ENCODE results near the gene TLR2.

Gene TLR2

DNA sequence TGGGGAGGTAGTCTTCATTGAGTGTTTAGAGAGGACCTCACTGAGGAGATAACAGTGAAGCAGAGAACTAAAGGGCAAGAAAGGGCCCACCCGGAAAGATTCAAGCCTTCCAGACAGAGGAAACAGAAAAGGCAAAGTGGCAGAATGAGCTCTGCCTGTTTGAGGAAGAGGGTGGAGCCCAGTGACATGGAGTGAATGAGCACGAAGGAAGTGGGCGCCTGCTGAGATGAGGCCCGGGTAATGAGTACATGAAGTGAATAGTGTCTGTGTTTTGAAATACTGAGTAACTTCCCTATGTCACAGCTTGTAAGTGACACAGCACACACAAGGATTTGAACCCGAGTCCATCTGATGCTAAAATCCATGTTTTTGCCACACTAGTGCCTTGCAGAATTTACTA, 32.5 kb upstream of the TLR2 start:
- TF ChIP-seq, protein P1, sequence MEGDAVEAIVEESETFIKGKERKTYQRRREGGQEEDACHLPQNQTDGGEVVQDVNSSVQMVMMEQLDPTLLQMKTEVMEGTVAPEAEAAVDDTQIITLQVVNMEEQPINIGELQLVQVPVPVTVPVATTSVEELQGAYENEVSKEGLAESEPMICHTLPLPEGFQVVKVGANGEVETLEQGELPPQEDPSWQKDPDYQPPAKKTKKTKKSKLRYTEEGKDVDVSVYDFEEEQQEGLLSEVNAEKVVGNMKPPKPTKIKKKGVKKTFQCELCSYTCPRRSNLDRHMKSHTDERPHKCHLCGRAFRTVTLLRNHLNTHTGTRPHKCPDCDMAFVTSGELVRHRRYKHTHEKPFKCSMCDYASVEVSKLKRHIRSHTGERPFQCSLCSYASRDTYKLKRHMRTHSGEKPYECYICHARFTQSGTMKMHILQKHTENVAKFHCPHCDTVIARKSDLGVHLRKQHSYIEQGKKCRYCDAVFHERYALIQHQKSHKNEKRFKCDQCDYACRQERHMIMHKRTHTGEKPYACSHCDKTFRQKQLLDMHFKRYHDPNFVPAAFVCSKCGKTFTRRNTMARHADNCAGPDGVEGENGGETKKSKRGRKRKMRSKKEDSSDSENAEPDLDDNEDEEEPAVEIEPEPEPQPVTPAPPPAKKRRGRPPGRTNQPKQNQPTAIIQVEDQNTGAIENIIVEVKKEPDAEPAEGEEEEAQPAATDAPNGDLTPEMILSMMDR (IDR thresholded peaks at IDR 0.05; ENCODE audit: low read length), result no peak
- no peak for TF ChIP-seq EZH2 (IDR thresholded peaks at IDR 0.05; ENCODE audit: borderline replicate concordance, low read length)
- H2AFZ ChIP-seq (ENCODE audit: low read length), result no peak overlapping the region
- no peak overlapping the region for H3K27ac ChIP-seq (ENCODE audit: low read depth, low read length, poor library complexity, severe bottlenecking)
- H3K9me2 ChIP-seq (ENCODE audit: low read depth, low read length), result no peaks in the 10 kb centered on the region
- no peaks in the 10 kb centered on the region for H4K20me1 ChIP-seq (ENCODE audit: insufficient read depth, low read length)
- H3K27me3 ChIP-seq (ENCODE audit: insufficient read depth, low read length), result no peaks in the 10 kb centered on the region
- H3K79me2 ChIP-seq (ENCODE audit: insufficient read depth, low read length), result no peaks in the 10 kb centered on the region
- no peaks in the 10 kb centered on the region for H3F3A ChIP-seq (ENCODE audit: insufficient read depth, low read length)
- H3K4me3 ChIP-seq (ENCODE audit: low read depth, low read length, poor library complexity, severe bottlenecking), result no peak overlapping the region
- no peaks in the 10 kb centered on the region for H3K36me3 ChIP-seq (ENCODE audit: insufficient read depth, low read length)
- H3K4me1 ChIP-seq (ENCODE audit: insufficient read depth, low read length, severe bottlenecking), result peaks cover 11% of the 10 kb centered on the region
- no peak overlapping the region for H3K9ac ChIP-seq (ENCODE audit: low read length)
- no peak overlapping the region; the same call in 1 of the 2 replicates for H3K4me2 ChIP-seq (ENCODE audit: low read length)
- H3K9me3 ChIP-seq (ENCODE audit: low read length), result no peaks in the 10 kb centered on the region

DNA sequence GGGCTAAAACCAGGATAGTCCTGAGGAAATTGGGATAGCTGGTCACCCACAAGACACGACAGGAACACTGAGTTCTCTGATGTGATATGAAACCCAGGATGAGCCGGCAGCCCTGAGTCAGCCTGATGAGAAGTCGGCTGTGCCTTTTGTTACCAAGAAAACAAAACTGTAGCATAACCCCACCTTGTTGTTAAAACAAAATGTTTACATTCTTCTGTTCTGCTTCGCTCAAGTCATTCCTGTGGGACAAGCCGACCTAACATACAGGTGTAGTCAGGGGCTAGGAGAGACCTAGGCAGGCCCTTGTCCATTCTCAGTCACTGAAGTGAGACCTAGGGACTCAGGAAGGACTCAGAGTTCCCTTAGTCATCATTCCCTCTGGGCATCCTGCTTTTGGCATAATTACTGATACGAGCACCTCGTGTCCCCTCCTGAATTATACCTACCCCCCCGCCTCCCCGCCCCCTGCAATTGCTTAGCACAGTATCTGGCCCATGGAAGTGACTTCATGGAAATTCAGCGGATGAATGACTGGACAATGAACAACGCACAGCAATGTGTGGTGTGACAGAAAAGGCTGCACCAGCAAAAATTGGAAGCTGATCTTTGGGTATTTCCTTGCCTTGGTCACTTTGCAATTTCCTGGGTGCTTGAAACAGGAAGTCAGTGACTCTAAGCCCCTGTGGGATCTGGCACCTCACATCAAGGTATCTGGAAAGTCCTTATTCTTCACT, 31.9 kb upstream of the TLR2 start:
- no peak overlapping the region for H3K9ac ChIP-seq (ENCODE audit: low read length)
- no peaks in the 10 kb centered on the region for H3K27me3 ChIP-seq (ENCODE audit: insufficient read depth, low read length)
- no peak overlapping the region for H3K27ac ChIP-seq (ENCODE audit: low read depth, low read length, poor library complexity, severe bottlenecking)
- H3K9me3 ChIP-seq (ENCODE audit: low read length), result no peaks in the 10 kb centered on the region
- TF ChIP-seq, protein P1 (IDR thresholded peaks at IDR 0.05; ENCODE audit: low read length), result no peak
- no peak for TF ChIP-seq EZH2 (IDR thresholded peaks at IDR 0.05; ENCODE audit: borderline replicate concordance, low read length)
- H3K9me2 ChIP-seq (ENCODE audit: low read depth, low read length), result no peaks in the 10 kb centered on the region
- no peaks in the 10 kb centered on the region for H4K20me1 ChIP-seq (ENCODE audit: insufficient read depth, low read length)
- no peak overlapping the region for H3K4me3 ChIP-seq (ENCODE audit: low read depth, low read length, poor library complexity, severe bottlenecking)
- H3K4me1 ChIP-seq (ENCODE audit: insufficient read depth, low read length, severe bottlenecking), result peaks cover 11% of the 10 kb centered on the region
- H3K79me2 ChIP-seq (ENCODE audit: insufficient read depth, low read length), result no peaks in the 10 kb centered on the region
- H3F3A ChIP-seq (ENCODE audit: insufficient read depth, low read length), result no peaks in the 10 kb centered on the region
- H3K4me2 ChIP-seq (ENCODE audit: low read length), result no peak overlapping the region; the same call in 1 of the 2 replicates
- no peak overlapping the region for H2AFZ ChIP-seq (ENCODE audit: low read length)
- no peaks in the 10 kb centered on the region for H3K36me3 ChIP-seq (ENCODE audit: insufficient read depth, low read length)

DNA sequence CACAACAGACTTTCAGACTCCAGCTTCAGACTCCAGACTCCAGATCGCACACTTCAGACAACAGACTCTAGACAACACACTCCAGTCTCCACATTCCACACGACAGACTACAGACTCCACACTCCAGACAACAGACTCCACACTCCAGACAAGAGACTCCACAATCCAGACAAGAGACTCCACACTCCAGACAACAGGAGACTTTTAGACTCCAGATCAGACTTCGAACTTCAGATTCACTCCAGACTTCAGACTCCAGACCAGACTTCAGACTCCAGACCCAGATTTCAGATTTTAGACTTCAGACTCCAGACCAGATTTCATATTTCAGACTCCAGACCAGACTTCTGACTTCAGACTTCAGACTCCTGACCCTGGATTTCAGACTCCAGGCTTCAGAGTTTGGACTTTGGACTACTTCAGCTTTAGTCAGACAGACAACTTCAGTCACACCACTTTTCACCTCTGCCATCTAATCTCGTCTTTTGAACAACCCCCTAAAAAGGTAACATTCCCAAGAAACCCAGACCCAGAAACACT, 29.0 kb upstream of the TLR2 start:
- H3K9ac ChIP-seq (ENCODE audit: low read length), result no peak overlapping the region
- H2AFZ ChIP-seq (ENCODE audit: low read length), result no peak overlapping the region
- H3K4me3 ChIP-seq (ENCODE audit: low read depth, low read length, poor library complexity, severe bottlenecking), result no peak overlapping the region
- H4K20me1 ChIP-seq (ENCODE audit: insufficient read depth, low read length), result no peaks in the 10 kb centered on the region
- no peaks in the 10 kb centered on the region for H3F3A ChIP-seq (ENCODE audit: insufficient read depth, low read length)
- H3K27me3 ChIP-seq (ENCODE audit: insufficient read depth, low read length), result no peaks in the 10 kb centered on the region
- no peak overlapping the region for H3K4me2 ChIP-seq (ENCODE audit: low read length)
- no peaks in the 10 kb centered on the region for H3K9me3 ChIP-seq (ENCODE audit: low read length)
- no peaks in the 10 kb centered on the region for H3K9me2 ChIP-seq (ENCODE audit: low read depth, low read length)
- peaks cover 11% of the 10 kb centered on the region for H3K4me1 ChIP-seq (ENCODE audit: insufficient read depth, low read length, severe bottlenecking)
- H3K79me2 ChIP-seq (ENCODE audit: insufficient read depth, low read length), result no peaks in the 10 kb centered on the region
- H3K36me3 ChIP-seq (ENCODE audit: insufficient read depth, low read length), result no peaks in the 10 kb centered on the region
- H3K27ac ChIP-seq (ENCODE audit: low read depth, low read length, poor library complexity, severe bottlenecking), result no peak overlapping the region
- no peak for TF ChIP-seq EZH2 (IDR thresholded peaks at IDR 0.05; ENCODE audit: borderline replicate concordance, low read length)
- TF ChIP-seq, protein P1 (IDR thresholded peaks at IDR 0.05; ENCODE audit: low read length), result no peak
